ENCODE measurements around the gene DDC.

Gene DDC

GRCh38 chr7:50562136-50562535 is 3.1 kb downstream of the DDC start:
- no peak for TF ChIP-seq CTCF (IDR thresholded peaks at IDR 0.05; ENCODE audit: low read depth, low read length, missing control alignments)
- no peak for DNase-seq (ENCODE audit: low read depth)
- in situ Hi-C loops (cut with HindIII; ENCODE audit: low sequenced_read_pairs): no loop called here
- H3K4me3 ChIP-seq (ENCODE audit: low read depth, low read length): no peak overlapping the region

GRCh38 chr7:50560865-50561351 is 4.3 kb downstream of the DDC start:
- TF ChIP-seq CTCF (IDR thresholded peaks at IDR 0.05; ENCODE audit: low read depth, low read length, missing control alignments): no peak
- in situ Hi-C loops (cut with HindIII; ENCODE audit: low sequenced_read_pairs): no loop called here
- DNase-seq (ENCODE audit: low read depth): no peak
- H3K4me3 ChIP-seq (ENCODE audit: low read depth, low read length): no peak overlapping the region

GRCh38 chr7:50559881-50560280 is 5.3 kb downstream of the DDC start:
- DNase-seq (ENCODE audit: low read depth): no peak
- no peak overlapping the region for H3K4me3 ChIP-seq (ENCODE audit: low read depth, low read length)
- no peak for TF ChIP-seq CTCF (IDR thresholded peaks at IDR 0.05; ENCODE audit: low read depth, low read length, missing control alignments)
- in situ Hi-C loops (cut with HindIII; ENCODE audit: low sequenced_read_pairs): no loop called here

- H3K4me3 ChIP-seq (ENCODE audit: low read depth, low read length): no peak overlapping the region
- no peak for DNase-seq (ENCODE audit: low read depth)
- in situ Hi-C loops (cut with HindIII; ENCODE audit: low sequenced_read_pairs): no loop called here
- no peak for TF ChIP-seq CTCF (IDR thresholded peaks at IDR 0.05; ENCODE audit: low read depth, low read length, missing control alignments)
These were observed 6.7 kb downstream of the DDC start for GRCh38 chr7:50558294-50559053.

GRCh38 chr7:50557099-50557498 is 8.1 kb downstream of the DDC start:
- TF ChIP-seq CTCF (IDR thresholded peaks at IDR 0.05; ENCODE audit: low read depth, low read length, missing control alignments): no peak
- in situ Hi-C loops (cut with HindIII; ENCODE audit: low sequenced_read_pairs): no loop called here
- H3K4me3 ChIP-seq (ENCODE audit: low read depth, low read length): no peak overlapping the region
- no peak for DNase-seq (ENCODE audit: low read depth)

GRCh38 chr7:50556247-50556991 is 8.8 kb downstream of the DDC start:
- no peak for TF ChIP-seq CTCF (IDR thresholded peaks at IDR 0.05; ENCODE audit: low read depth, low read length, missing control alignments)
- DNase-seq (ENCODE audit: low read depth): no peak
- in situ Hi-C loops (cut with HindIII; ENCODE audit: low sequenced_read_pairs): no loop called here
- no peak overlapping the region for H3K4me3 ChIP-seq (ENCODE audit: low read depth, low read length)
